CD4-positive, alpha-beta T cell treated with Interleukin-2 at 100 ng/mL for 4 hours (primary cell): ENCODE results near the gene CACNA1C.

ENCODE experiments used
- DNase-seq: peaks from one replicate; pipeline ENCODE4 v3.0.0-alpha.2; 2020; ENCODE audit warnings: low spot score

Gene CACNA1C

GRCh38 chr12:2415568-2415944 lies 362.8 kb downstream of the CACNA1C start:
- DNase-seq: no peak

- no peak for DNase-seq
These were observed 363.4 kb downstream of the CACNA1C start for GRCh38 chr12:2416158-2416557.

- no peak for DNase-seq
These were observed 364.8 kb downstream of the CACNA1C start for GRCh38 chr12:2417481-2418160.

GRCh38 chr12:2418579-2418978 lies 365.8 kb downstream of the CACNA1C start:
- DNase-seq: no peak

GRCh38 chr12:2422591-2422990 lies 369.8 kb downstream of the CACNA1C start:
- DNase-seq: no peak

- DNase-seq: no peak
These were observed 376.2 kb downstream of the CACNA1C start for GRCh38 chr12:2429032-2429431.

- no peak for DNase-seq
These were observed 379.0 kb downstream of the CACNA1C start for GRCh38 chr12:2431810-2432209.

- DNase-seq: no peak
These were observed 380.1 kb downstream of the CACNA1C start for GRCh38 chr12:2432856-2433255.

GRCh38 chr12:2435511-2435910 lies 382.7 kb downstream of the CACNA1C start:
- DNase-seq: no peak

- no peak for DNase-seq
These were observed 386.7 kb downstream of the CACNA1C start for GRCh38 chr12:2439332-2440100.

GRCh38 chr12:2443776-2444175 lies 391.0 kb downstream of the CACNA1C start:
- no peak for DNase-seq

- DNase-seq: no peak
These were observed 393.2 kb downstream of the CACNA1C start for GRCh38 chr12:2445968-2446367.

- no peak for DNase-seq
These were observed 395.1 kb downstream of the CACNA1C start for GRCh38 chr12:2447861-2448260.

- no peak for DNase-seq
These were observed 396.8 kb downstream of the CACNA1C start for GRCh38 chr12:2449586-2449985.

- no peak for DNase-seq
These were observed 397.8 kb downstream of the CACNA1C start for GRCh38 chr12:2450553-2450952.

- DNase-seq: no peak
These were observed 398.2 kb downstream of the CACNA1C start for GRCh38 chr12:2451025-2451424.

- DNase-seq: no peak
These were observed 398.7 kb downstream of the CACNA1C start for GRCh38 chr12:2451497-2451896.

GRCh38 chr12:2453076-2453760 lies 400.4 kb downstream of the CACNA1C start:
- DNase-seq: no peak

- no peak for DNase-seq
These were observed 400.9 kb downstream of the CACNA1C start for GRCh38 chr12:2453761-2454090.

GRCh38 chr12:2454601-2455177 lies 401.9 kb downstream of the CACNA1C start:
- DNase-seq: no peak

GRCh38 chr12:2455410-2455809 lies 402.6 kb downstream of the CACNA1C start:
- no peak for DNase-seq

- DNase-seq: no peak
These were observed 403.5 kb downstream of the CACNA1C start for GRCh38 chr12:2456122-2456812.
